Gastroesophageal sphincter (tissue), 4 donors: ENCODE results near the gene FAM32A. TPM values are rescaled to one million over a fixed set of nuclear protein-coding genes. Genes with fewer than 3 reads are reported as not detected.
"Not testable (repeated sequence)": the region's sequence is repeated elsewhere in the genome, so short reads cannot be mapped to it uniquely, and the experiment has no call there.

Source experiments
- ATAC-seq: fragments of 150-250 bp; one replicate; pipeline ENCODE4 v1.9.1; 2016; ENCODE audit warnings: mild to moderate bottlenecking, moderate library complexity
- H3K27ac ChIP-seq, 4 donors: fragments of 200-600 bp; sonication (generic) in 3 of 4; 1 replicate in 3 of 4; 2 replicates in 1 of 4; pipeline ENCODE4 v1.5.1; 2016 to 2019
- H3K27me3 ChIP-seq: fragments of 200-600 bp; sonication (generic); one replicate; pipeline ENCODE4 v1.5.1; 2019
- H3K36me3 ChIP-seq, 2 donors: fragments of 200-600 bp; sonication (generic); one replicate each; pipeline ENCODE4 v1.5.1; 2019; ENCODE audit warnings: control low read depth in 1 of 2
- H3K4me1 ChIP-seq, 3 donors: fragments of 200-600 bp; sonication (generic); 1 replicate in 2 of 3; 2 replicates in 1 of 3; pipeline ENCODE4 v1.5.1; 2016 to 2019; ENCODE audit warnings: control low read depth in 2 of 3
- H3K4me3 ChIP-seq, 2 donors: fragments of 200-600 bp; sonication (generic); one replicate each; pipeline ENCODE4 v1.5.1; 2019; ENCODE audit warnings: mild to moderate bottlenecking in 1 of 2, moderate library complexity in 1 of 2
- H3K9me3 ChIP-seq, 3 donors: fragments of 200-600 bp; sonication (generic); one replicate each; pipeline ENCODE4 v1.5.1; 2017 to 2019; ENCODE audit warnings: control low read depth in 2 of 3
- CTCF ChIP-seq, 4 experiments: fragments of 200-600 bp in 2 of 4; fragments of 450-650 bp in 2 of 4; sonication (generic) in 1 of 4; IDR thresholded peaks; one replicate each; pipeline ENCODE4 v1.5.1; 2017 to 2019; ENCODE audit warnings: antibody characterized with exemption in 4 of 4, mild to moderate bottlenecking in 2 of 4, moderate library complexity in 2 of 4
- EP300 ChIP-seq: sonication (generic); formaldehyde crosslinking; IDR thresholded peaks from one replicate; pipeline ENCODE4 v1.6.1; 2017; ENCODE audit warnings: antibody characterized with exemption, mild to moderate bottlenecking
- POLR2A ChIP-seq, 2 donors: fragments of 450-650 bp; IDR thresholded peaks; one replicate each; pipeline ENCODE4 v1.6.1; 2017; ENCODE audit warnings: antibody characterized with exemption in 2 of 2, mild to moderate bottlenecking in 2 of 2, moderate library complexity in 1 of 2
- POLR2AphosphoS5 ChIP-seq: sonication (generic); formaldehyde crosslinking; IDR thresholded peaks from one replicate; pipeline ENCODE4 v1.6.1; 2017; ENCODE audit warnings: antibody characterized with exemption
- WGBS, 2 donors: methylation state at CpG; one replicate each; pipeline ENCODE4 v1.1.5; 2018; ENCODE audit warnings: low coverage in 1 of 2; 5-methylcytosine and 5-hydroxymethylcytosine counted together
- total RNA-seq, 4 donors: library from RNA; depleted of rRNA; stranded (reverse); fragments of >200 nt; gene quantifications; one replicate each; pipeline ENCODE4 v1.1.0, GENCODE V29; 2016

The FAM32A gene
- total RNA-seq, 4 donors from 2014 or later = 90.1 to 126 (median 104) TPM

GRCh38 chr19:16175954-16176353 is 9.3 kb upstream of the FAM32A start:
- Histone ChIP-seq H3K27me3 (peaks cover 29% of the 10 kb centered on the region), H3K4me3 (no peak overlapping the region), H3K9me3 (peaks cover 0 to 15% (median 0%) of the 10 kb centered on the region in 3 donors), H3K4me1 (no peaks in the 10 kb centered on the region), H3K36me3 (no peaks in the 10 kb centered on the region), H3K27ac (no peak overlapping the region)
- ATAC-seq = no peak
- TF ChIP-seq POLR2A (IDR thresholded peaks at IDR 0.05) = no peak
- TF ChIP-seq EP300 = no peak
- no peak for TF ChIP-seq POLR2AphosphoS5
- TF ChIP-seq CTCF (IDR thresholded peaks at IDR 0.05) = no peak
- WGBS, 2 donors = 35 to 63% methylated on average over 1 to 2 of the region's 2 CpGs

- not testable (repeated sequence) for H3K36me3 ChIP-seq, H3K4me1 ChIP-seq, ATAC-seq, H3K4me3 ChIP-seq, H3K27ac ChIP-seq
- peaks cover 30% of the 10 kb centered on the region for H3K27me3 ChIP-seq
- H3K9me3 ChIP-seq = peaks cover 0 to 15% (median 0%) of the 10 kb centered on the region in 3 donors
- 93% methylated on average over 5 of the region's 5 CpGs; no CpG with 5 or more reads in 1 of the 2 donors for WGBS, 2 donors
Measured at GRCh38 chr19:16178866-16179265, 6.3 kb upstream of the FAM32A start.

GRCh38 chr19:16180611-16181010 is 4.6 kb upstream of the FAM32A start:
- TF ChIP-seq POLR2A (IDR thresholded peaks at IDR 0.05) = no peak
- TF ChIP-seq POLR2AphosphoS5 = no peak
- TF ChIP-seq CTCF (IDR thresholded peaks at IDR 0.05) = no peak
- TF ChIP-seq EP300 = no peak
- 40 to 54% methylated on average over 3 of the region's 4 CpGs for WGBS, 2 donors
- no peaks in the 10 kb centered on the region for H3K36me3 ChIP-seq
- peaks cover 25% of the 10 kb centered on the region for H3K27me3 ChIP-seq
- H3K4me1 ChIP-seq = peaks cover 0 to 14% (median 0%) of the 10 kb centered on the region in 3 donors
- H3K9me3 ChIP-seq = peaks cover 0 to 7% (median 0%) of the 10 kb centered on the region in 3 donors
- no peak overlapping the region for H3K4me3 ChIP-seq
- ATAC-seq = no peak
- no peak overlapping the region for H3K27ac ChIP-seq

- no peak for ATAC-seq
- WGBS, 2 donors = 35 to 47% methylated on average over 13 to 14 of the region's 18 CpGs
- H3K36me3 ChIP-seq = peaks cover 0 to 32% of the 10 kb centered on the region in 2 donors
- peaks cover 13% of the 10 kb centered on the region for H3K27me3 ChIP-seq
- TF ChIP-seq POLR2AphosphoS5 (no peak), POLR2A (IDR thresholded peaks at IDR 0.05) (no peak), CTCF (IDR thresholded peaks at IDR 0.05) (no peak), EP300 (no peak)
- H3K4me3 ChIP-seq = peak overlapping the region; percentile 84 to 93
- peaks cover 0 to 54% (median 11%) of the 10 kb centered on the region in 3 donors for H3K4me1 ChIP-seq
- H3K9me3 ChIP-seq = no peaks in the 10 kb centered on the region
- peak overlapping the region in 2 of 4 donors; percentile 81 to 90 for H3K27ac ChIP-seq
Measured at GRCh38 chr19:16184665-16185122, 516 bp upstream of the FAM32A start.

- no peaks in the 10 kb centered on the region for H3K9me3 ChIP-seq
- WGBS, 2 donors = 6% methylated on average over 10 of the region's 20 CpGs; no CpG with 5 or more reads in 1 of the 2 donors
Measured at GRCh38 chr19:16185768-16186123, 536 bp downstream of the FAM32A start.

More at GRCh38 chr19:16185768-16186123, 536 bp downstream of the FAM32A start:
- H3K27ac ChIP-seq = peak overlapping the region; percentile 56 to 90 (median 78)
- H3K4me1 ChIP-seq = peaks cover 0 to 60% (median 11%) of the 10 kb centered on the region in 3 donors
- H3K36me3 ChIP-seq = peaks cover 0 to 42% of the 10 kb centered on the region in 2 donors
- no peak for TF ChIP-seq POLR2A (IDR thresholded peaks at IDR 0.05)
- TF ChIP-seq POLR2AphosphoS5 = no peak
- TF ChIP-seq CTCF (IDR thresholded peaks at IDR 0.05) = peak in 2 of 4 experiments; percentile 13 to 30
- no peak for ATAC-seq
- H3K4me3 ChIP-seq = peak overlapping the region; percentile 84 to 93
- peaks cover 13% of the 10 kb centered on the region for H3K27me3 ChIP-seq
